ENCODE results near the gene CINP. TPM values are rescaled to one million over a fixed set of nuclear protein-coding genes. Genes with fewer than 3 reads are reported as not detected.
A peak's percentile ranks its signal among the peaks of the same experiment; 100 is the strongest.

CINP gene
- total and polyA plus RNA-seq, 2 of the 13 experiments (the other 11 are each of a cell fraction or from before 2014, with no cell fraction given): 32.8 to 42.8 TPM

- TF ChIP-seq ZBTB44 (CRISPR knock-in tag; IDR thresholded peaks at IDR 0.05): no peak
- no peak for TF ChIP-seq SRY (CRISPR knock-in tag; IDR thresholded peaks at IDR 0.05)
- TF ChIP-seq ZNF329 (CRISPR knock-in tag; IDR thresholded peaks at IDR 0.05; ENCODE audit: low read depth): no peak
- TF ChIP-seq, protein P1, sequence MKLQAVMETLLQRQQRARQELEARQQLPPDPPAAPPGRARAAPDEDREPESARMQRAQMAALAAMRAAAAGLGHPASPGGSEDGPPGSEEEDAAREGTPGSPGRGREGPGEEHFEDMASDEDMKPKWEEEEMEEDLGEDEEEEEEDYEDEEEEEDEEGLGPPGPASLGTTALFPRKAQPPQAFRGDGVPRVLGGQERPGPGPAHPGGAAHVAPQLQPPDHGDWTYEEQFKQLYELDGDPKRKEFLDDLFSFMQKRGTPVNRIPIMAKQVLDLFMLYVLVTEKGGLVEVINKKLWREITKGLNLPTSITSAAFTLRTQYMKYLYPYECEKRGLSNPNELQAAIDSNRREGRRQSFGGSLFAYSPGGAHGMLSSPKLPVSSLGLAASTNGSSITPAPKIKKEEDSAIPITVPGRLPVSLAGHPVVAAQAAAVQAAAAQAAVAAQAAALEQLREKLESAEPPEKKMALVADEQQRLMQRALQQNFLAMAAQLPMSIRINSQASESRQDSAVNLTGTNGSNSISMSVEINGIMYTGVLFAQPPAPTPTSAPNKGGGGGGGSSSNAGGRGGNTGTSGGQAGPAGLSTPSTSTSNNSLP (IDR thresholded peaks at IDR 0.05; ENCODE audit: low read depth, low read length): no peak
- TF ChIP-seq REPIN1 (CRISPR knock-in tag; IDR thresholded peaks at IDR 0.05; ENCODE audit: borderline replicate concordance, low read depth): no peak; the same call in 1 of the 2 replicates
- no peak for TF ChIP-seq RFX1 (IDR thresholded peaks at IDR 0.05)
- no peak for TF ChIP-seq ZBTB37 (CRISPR knock-in tag; IDR thresholded peaks at IDR 0.05)
- TF ChIP-seq, protein P2, sequence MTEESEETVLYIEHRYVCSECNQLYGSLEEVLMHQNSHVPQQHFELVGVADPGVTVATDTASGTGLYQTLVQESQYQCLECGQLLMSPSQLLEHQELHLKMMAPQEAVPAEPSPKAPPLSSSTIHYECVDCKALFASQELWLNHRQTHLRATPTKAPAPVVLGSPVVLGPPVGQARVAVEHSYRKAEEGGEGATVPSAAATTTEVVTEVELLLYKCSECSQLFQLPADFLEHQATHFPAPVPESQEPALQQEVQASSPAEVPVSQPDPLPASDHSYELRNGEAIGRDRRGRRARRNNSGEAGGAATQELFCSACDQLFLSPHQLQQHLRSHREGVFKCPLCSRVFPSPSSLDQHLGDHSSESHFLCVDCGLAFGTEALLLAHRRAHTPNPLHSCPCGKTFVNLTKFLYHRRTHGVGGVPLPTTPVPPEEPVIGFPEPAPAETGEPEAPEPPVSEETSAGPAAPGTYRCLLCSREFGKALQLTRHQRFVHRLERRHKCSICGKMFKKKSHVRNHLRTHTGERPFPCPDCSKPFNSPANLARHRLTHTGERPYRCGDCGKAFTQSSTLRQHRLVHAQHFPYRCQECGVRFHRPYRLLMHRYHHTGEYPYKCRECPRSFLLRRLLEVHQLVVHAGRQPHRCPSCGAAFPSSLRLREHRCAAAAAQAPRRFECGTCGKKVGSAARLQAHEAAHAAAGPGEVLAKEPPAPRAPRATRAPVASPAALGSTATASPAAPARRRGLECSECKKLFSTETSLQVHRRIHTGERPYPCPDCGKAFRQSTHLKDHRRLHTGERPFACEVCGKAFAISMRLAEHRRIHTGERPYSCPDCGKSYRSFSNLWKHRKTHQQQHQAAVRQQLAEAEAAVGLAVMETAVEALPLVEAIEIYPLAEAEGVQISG (CRISPR knock-in tag; IDR thresholded peaks at IDR 0.05): 0 out of 2 replicates have a peak, but pooled peaks have one; percentile 6
- TF ChIP-seq POGZ (CRISPR knock-in tag; IDR thresholded peaks at IDR 0.05): no peak
- TF ChIP-seq SAP130 (CRISPR knock-in tag; IDR thresholded peaks at IDR 0.05; ENCODE audit: low read depth): peak; percentile 12; the same call in 1 of the 2 replicates
- no peak for TF ChIP-seq RNF2 (conservative IDR thresholded peaks at IDR 0.05; ENCODE audit: low read depth)
- TF ChIP-seq PTBP1 (IDR thresholded peaks at IDR 0.05; ENCODE audit: low read depth, low read length, poor library complexity, severe bottlenecking): no peak
- TF ChIP-seq, protein P3, sequence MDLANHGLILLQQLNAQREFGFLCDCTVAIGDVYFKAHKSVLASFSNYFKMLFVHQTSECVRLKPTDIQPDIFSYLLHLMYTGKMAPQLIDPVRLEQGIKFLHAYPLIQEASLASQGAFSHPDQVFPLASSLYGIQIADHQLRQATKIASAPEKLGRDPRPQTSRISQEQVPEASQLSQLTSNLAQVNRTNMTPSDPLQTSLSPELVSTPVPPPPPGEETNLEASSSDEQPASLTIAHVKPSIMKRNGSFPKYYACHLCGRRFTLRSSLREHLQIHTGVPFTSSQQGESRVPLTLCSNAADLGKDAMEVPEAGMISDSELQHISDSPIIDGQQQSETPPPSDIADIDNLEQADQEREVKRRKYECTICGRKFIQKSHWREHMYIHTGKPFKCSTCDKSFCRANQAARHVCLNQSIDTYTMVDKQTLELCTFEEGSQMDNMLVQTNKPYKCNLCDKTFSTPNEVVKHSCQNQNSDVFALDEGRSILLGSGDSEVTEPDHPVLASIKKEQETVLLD (CRISPR knock-in tag; IDR thresholded peaks at IDR 0.05; ENCODE audit: low read depth): no peak
- TF ChIP-seq TOPORS (CRISPR knock-in tag; IDR thresholded peaks at IDR 0.05): no peak
- TF ChIP-seq HNRNPH1 (optimal IDR thresholded peaks at IDR 0.05; ENCODE audit: low read depth, low read length): no peak
- TF ChIP-seq KLF16 (CRISPR knock-in tag; IDR thresholded peaks at IDR 0.05): no peak
- no peak for TF ChIP-seq RARA (CRISPR knock-in tag; IDR thresholded peaks at IDR 0.05)
- TF ChIP-seq, protein P4, sequence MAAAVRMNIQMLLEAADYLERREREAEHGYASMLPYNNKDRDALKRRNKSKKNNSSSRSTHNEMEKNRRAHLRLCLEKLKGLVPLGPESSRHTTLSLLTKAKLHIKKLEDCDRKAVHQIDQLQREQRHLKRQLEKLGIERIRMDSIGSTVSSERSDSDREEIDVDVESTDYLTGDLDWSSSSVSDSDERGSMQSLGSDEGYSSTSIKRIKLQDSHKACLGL (CRISPR knock-in tag; IDR thresholded peaks at IDR 0.05): no peak
- TF ChIP-seq ZNF768 (CRISPR knock-in tag; IDR thresholded peaks at IDR 0.05): no peak
Measured at GRCh38 chr14:102317564-102318248, 45.0 kb downstream of the CINP start (continued).
